ENCODE measurements around the gene NCKAP5.

DNA sequence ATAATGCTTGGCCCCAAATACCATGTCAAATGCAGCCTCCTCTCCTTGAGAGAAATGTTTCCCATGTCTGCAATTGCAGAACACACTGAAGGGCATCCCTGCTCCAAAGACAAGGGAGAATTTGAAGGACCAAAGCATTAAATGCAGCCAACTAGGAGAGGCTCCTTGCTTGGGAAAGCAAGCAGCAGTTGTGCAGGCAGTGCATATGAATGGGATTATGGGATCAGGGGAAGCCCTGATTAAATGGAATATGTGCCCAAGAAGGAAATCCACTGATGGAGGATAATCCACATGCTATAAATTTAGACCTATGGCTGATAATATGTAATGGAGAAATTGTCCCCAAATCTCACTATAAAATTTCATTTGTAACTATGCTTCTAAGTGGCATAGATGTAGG lies 116.1 kb downstream of the NCKAP5 start:
- TF ChIP-seq, protein P1, sequence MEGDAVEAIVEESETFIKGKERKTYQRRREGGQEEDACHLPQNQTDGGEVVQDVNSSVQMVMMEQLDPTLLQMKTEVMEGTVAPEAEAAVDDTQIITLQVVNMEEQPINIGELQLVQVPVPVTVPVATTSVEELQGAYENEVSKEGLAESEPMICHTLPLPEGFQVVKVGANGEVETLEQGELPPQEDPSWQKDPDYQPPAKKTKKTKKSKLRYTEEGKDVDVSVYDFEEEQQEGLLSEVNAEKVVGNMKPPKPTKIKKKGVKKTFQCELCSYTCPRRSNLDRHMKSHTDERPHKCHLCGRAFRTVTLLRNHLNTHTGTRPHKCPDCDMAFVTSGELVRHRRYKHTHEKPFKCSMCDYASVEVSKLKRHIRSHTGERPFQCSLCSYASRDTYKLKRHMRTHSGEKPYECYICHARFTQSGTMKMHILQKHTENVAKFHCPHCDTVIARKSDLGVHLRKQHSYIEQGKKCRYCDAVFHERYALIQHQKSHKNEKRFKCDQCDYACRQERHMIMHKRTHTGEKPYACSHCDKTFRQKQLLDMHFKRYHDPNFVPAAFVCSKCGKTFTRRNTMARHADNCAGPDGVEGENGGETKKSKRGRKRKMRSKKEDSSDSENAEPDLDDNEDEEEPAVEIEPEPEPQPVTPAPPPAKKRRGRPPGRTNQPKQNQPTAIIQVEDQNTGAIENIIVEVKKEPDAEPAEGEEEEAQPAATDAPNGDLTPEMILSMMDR (IDR thresholded peaks at IDR 0.05), result no peak
- TF ChIP-seq CHD2 (IDR thresholded peaks at IDR 0.05; ENCODE audit: low read length, partially characterized antibody) (no peak), CEBPB (IDR thresholded peaks at IDR 0.05) (no peak), PHF8 (IDR thresholded peaks at IDR 0.05; ENCODE audit: borderline replicate concordance, low read depth) (no peak), EP300 (IDR thresholded peaks at IDR 0.05) (no peak), RCOR1 (IDR thresholded peaks at IDR 0.05; ENCODE audit: low read depth, low read length) (no peak), POLR2A (IDR thresholded peaks at IDR 0.05; ENCODE audit: low read length) (no peak), GATA3 (IDR thresholded peaks at IDR 0.05; ENCODE audit: borderline replicate concordance) (no peak), ZSCAN20 (CRISPR knock-in tag; IDR thresholded peaks at IDR 0.05) (no peak)
- TF ChIP-seq, protein P2, sequence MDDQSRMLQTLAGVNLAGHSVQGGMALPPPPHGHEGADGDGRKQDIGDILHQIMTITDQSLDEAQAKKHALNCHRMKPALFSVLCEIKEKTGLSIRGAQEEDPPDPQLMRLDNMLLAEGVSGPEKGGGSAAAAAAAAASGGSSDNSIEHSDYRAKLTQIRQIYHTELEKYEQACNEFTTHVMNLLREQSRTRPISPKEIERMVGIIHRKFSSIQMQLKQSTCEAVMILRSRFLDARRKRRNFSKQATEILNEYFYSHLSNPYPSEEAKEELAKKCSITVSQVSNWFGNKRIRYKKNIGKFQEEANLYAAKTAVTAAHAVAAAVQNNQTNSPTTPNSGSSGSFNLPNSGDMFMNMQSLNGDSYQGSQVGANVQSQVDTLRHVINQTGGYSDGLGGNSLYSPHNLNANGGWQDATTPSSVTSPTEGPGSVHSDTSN (IDR thresholded peaks at IDR 0.05), result no peak

All from A549 (cell line).